ENCODE measurements around the gene HTT.

The HTT gene

GRCh38 chr4:3206439-3207100, 132.1 kb downstream of the HTT start:
- no peak for DNase-seq (ENCODE audit: low read depth)
- H3K9ac ChIP-seq (ENCODE audit: low read length), result no peak overlapping the region
- peaks cover 33% of the 10 kb centered on the region for H3K36me3 ChIP-seq (ENCODE audit: control insufficient read depth, insufficient read depth, low read length, severe bottlenecking)
- no peaks in the 10 kb centered on the region for H3K27me3 ChIP-seq (replicated peaks; ENCODE audit: control insufficient read depth, insufficient read depth, low read length)
- H3K9me3 ChIP-seq (ENCODE audit: control insufficient read depth, low read length), result no peaks in the 10 kb centered on the region
- H3K4me1 ChIP-seq (ENCODE audit: control insufficient read depth, insufficient read depth, low read length), result peaks cover 43% of the 10 kb centered on the region
- H3K4me3 ChIP-seq (ENCODE audit: low read length), result no peak overlapping the region

DNA sequence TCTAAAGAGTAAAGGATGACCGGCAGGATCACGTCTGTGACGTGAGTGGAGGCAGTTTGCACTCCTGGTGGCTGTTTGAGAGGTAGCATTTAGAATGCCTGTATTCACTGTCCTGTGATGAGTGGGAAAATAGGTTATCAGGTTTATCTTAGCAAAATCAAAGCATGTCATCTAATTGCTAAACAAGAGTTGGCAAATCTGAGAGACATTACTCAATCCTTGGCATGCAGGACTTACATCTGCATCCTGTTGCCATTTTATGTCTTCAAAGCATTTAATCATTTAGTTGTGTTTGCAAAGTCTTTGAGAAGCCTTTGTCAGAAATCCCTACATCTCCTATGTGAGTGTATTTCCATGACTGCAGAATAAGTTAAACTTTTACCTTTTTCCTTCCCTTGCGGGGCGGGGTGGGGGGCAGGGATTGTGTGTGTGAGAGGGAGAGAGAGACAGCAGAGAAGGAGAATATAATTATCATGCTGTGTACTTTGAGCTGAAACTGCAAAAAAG, 133.1 kb downstream of the HTT start:
- H3K4me3 ChIP-seq (ENCODE audit: low read length), result no peak overlapping the region
- H3K9me3 ChIP-seq (ENCODE audit: control insufficient read depth, low read length), result no peaks in the 10 kb centered on the region
- peak; percentile 79 for DNase-seq (ENCODE audit: low read depth)
- H3K36me3 ChIP-seq (ENCODE audit: control insufficient read depth, insufficient read depth, low read length, severe bottlenecking), result peaks cover 42% of the 10 kb centered on the region
- H3K9ac ChIP-seq (ENCODE audit: low read length), result no peak overlapping the region
- H3K27me3 ChIP-seq (replicated peaks; ENCODE audit: control insufficient read depth, insufficient read depth, low read length), result no peaks in the 10 kb centered on the region
- H3K4me1 ChIP-seq (ENCODE audit: control insufficient read depth, insufficient read depth, low read length), result peaks cover 35% of the 10 kb centered on the region

DNA sequence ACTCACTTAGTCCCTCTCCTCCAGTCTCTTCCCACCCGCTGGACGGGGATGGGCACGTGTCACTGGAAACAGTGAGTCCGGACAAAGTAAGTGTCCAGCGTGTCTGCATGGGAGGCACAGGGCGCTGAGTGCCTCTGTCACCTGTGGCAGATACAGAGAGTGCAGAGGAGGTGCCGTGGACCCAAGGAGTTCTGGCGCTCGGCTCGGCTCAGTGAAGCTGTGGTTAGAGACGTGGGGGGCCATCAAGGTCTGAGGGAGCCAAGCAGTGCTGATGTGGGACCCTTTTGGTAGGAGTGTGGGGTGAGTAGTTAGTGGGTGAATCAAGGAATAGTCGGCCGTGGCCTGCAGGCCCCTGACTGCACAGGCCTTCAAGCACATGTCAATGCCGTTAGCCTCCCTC, 134.3 kb downstream of the HTT start:
- Histone ChIP-seq H3K36me3 (ENCODE audit: control insufficient read depth, insufficient read depth, low read length, severe bottlenecking) (peaks cover 55% of the 10 kb centered on the region), H3K27me3 (replicated peaks; ENCODE audit: control insufficient read depth, insufficient read depth, low read length) (no peaks in the 10 kb centered on the region), H3K4me3 (ENCODE audit: low read length) (no peak overlapping the region), H3K4me1 (ENCODE audit: control insufficient read depth, insufficient read depth, low read length) (peaks cover 22% of the 10 kb centered on the region), H3K9ac (ENCODE audit: low read length) (no peak overlapping the region), H3K9me3 (ENCODE audit: control insufficient read depth, low read length) (no peaks in the 10 kb centered on the region)
- DNase-seq (ENCODE audit: low read depth), result no peak

GRCh38 chr4:3209551-3210325, 135.3 kb downstream of the HTT start:
- Histone ChIP-seq H3K36me3 (ENCODE audit: control insufficient read depth, insufficient read depth, low read length, severe bottlenecking) (peaks cover 64% of the 10 kb centered on the region), H3K4me1 (ENCODE audit: control insufficient read depth, insufficient read depth, low read length) (peaks cover 13% of the 10 kb centered on the region), H3K27me3 (replicated peaks; ENCODE audit: control insufficient read depth, insufficient read depth, low read length) (no peaks in the 10 kb centered on the region), H3K4me3 (ENCODE audit: low read length) (no peak overlapping the region), H3K9ac (ENCODE audit: low read length) (no peak overlapping the region), H3K9me3 (ENCODE audit: control insufficient read depth, low read length) (no peaks in the 10 kb centered on the region)
- DNase-seq (ENCODE audit: low read depth), result no peak

GRCh38 chr4:3210467-3210866, 136.0 kb downstream of the HTT start:
- Histone ChIP-seq H3K9ac (ENCODE audit: low read length) (no peak overlapping the region), H3K36me3 (ENCODE audit: control insufficient read depth, insufficient read depth, low read length, severe bottlenecking) (peaks cover 71% of the 10 kb centered on the region), H3K4me3 (ENCODE audit: low read length) (no peak overlapping the region), H3K4me1 (ENCODE audit: control insufficient read depth, insufficient read depth, low read length) (peaks cover 12% of the 10 kb centered on the region), H3K9me3 (ENCODE audit: control insufficient read depth, low read length) (no peaks in the 10 kb centered on the region), H3K27me3 (replicated peaks; ENCODE audit: control insufficient read depth, insufficient read depth, low read length) (no peaks in the 10 kb centered on the region)
- DNase-seq (ENCODE audit: low read depth), result no peak

- H3K27me3 ChIP-seq (replicated peaks; ENCODE audit: control insufficient read depth, insufficient read depth, low read length), result no peaks in the 10 kb centered on the region
- DNase-seq (ENCODE audit: low read depth), result no peak
- H3K36me3 ChIP-seq (ENCODE audit: control insufficient read depth, insufficient read depth, low read length, severe bottlenecking), result peaks cover 77% of the 10 kb centered on the region
- H3K4me3 ChIP-seq (ENCODE audit: low read length), result no peak overlapping the region
- no peaks in the 10 kb centered on the region for H3K9me3 ChIP-seq (ENCODE audit: control insufficient read depth, low read length)
- H3K4me1 ChIP-seq (ENCODE audit: control insufficient read depth, insufficient read depth, low read length), result peaks cover 12% of the 10 kb centered on the region
- H3K9ac ChIP-seq (ENCODE audit: low read length), result no peak overlapping the region
Measured at GRCh38 chr4:3211866-3212265, 137.4 kb downstream of the HTT start.

DNA sequence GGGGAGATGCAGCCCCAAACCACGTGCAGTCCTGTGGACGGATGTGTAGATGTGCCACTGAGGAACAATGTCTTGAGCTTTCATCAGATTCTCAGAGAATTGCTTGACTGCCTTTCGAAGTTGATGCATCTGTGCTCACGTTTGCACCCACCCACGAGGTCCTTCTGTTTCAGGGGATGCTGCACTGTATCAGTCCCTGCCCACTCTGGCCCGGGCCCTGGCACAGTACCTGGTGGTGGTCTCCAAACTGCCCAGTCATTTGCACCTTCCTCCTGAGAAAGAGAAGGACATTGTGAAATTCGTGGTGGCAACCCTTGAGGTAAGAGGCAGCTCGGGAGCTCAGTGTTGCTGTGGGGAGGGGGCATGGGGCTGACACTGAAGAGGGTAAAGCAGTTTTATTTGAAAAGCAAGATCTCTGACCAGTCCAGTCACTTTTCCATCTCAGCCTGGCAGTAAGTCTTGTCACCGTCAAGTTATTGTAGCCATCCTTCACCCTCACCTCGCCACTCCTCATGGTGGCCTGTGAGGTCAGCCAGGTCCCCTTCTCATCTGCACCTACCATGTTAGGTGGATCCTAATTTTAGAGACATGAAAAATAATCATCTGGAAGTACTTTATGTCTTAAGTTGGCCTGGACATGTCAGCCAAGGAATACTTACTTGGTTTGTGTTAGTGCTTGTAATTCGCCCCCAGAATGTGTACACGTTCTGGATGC, 138.1 kb downstream of the HTT start:
- Histone ChIP-seq H3K36me3 (ENCODE audit: control insufficient read depth, insufficient read depth, low read length, severe bottlenecking) (peaks cover 77% of the 10 kb centered on the region), H3K9ac (ENCODE audit: low read length) (no peak overlapping the region)

GRCh38 chr4:3213106-3213425, 138.6 kb downstream of the HTT start:
- DNase-seq (ENCODE audit: low read depth), result no peak
- Histone ChIP-seq H3K27me3 (replicated peaks; ENCODE audit: control insufficient read depth, insufficient read depth, low read length) (no peaks in the 10 kb centered on the region), H3K4me3 (ENCODE audit: low read length) (no peak overlapping the region), H3K9me3 (ENCODE audit: control insufficient read depth, low read length) (no peaks in the 10 kb centered on the region), H3K4me1 (ENCODE audit: control insufficient read depth, insufficient read depth, low read length) (peaks cover under 1% of the 10 kb centered on the region), H3K9ac (ENCODE audit: low read length) (no peak overlapping the region), H3K36me3 (ENCODE audit: control insufficient read depth, insufficient read depth, low read length, severe bottlenecking) (peaks cover 82% of the 10 kb centered on the region)

More for the DNA sequence above, 138.1 kb downstream of the HTT start:
- H3K4me1 ChIP-seq (ENCODE audit: control insufficient read depth, insufficient read depth, low read length), result peaks cover 6% of the 10 kb centered on the region
- H3K9me3 ChIP-seq (ENCODE audit: control insufficient read depth, low read length), result no peaks in the 10 kb centered on the region
- no peaks in the 10 kb centered on the region for H3K27me3 ChIP-seq (replicated peaks; ENCODE audit: control insufficient read depth, insufficient read depth, low read length)
- no peak for DNase-seq (ENCODE audit: low read depth)
- no peak overlapping the region for H3K4me3 ChIP-seq (ENCODE audit: low read length)

- Histone ChIP-seq H3K9ac (ENCODE audit: low read length) (no peak overlapping the region), H3K9me3 (ENCODE audit: control insufficient read depth, low read length) (no peaks in the 10 kb centered on the region), H3K36me3 (ENCODE audit: control insufficient read depth, insufficient read depth, low read length, severe bottlenecking) (peaks cover 84% of the 10 kb centered on the region), H3K4me1 (ENCODE audit: control insufficient read depth, insufficient read depth, low read length) (no peaks in the 10 kb centered on the region), H3K4me3 (ENCODE audit: low read length) (no peak overlapping the region), H3K27me3 (replicated peaks; ENCODE audit: control insufficient read depth, insufficient read depth, low read length) (no peaks in the 10 kb centered on the region)
- DNase-seq (ENCODE audit: low read depth), result no peak
Measured at GRCh38 chr4:3213661-3214250, 139.3 kb downstream of the HTT start.

DNA sequence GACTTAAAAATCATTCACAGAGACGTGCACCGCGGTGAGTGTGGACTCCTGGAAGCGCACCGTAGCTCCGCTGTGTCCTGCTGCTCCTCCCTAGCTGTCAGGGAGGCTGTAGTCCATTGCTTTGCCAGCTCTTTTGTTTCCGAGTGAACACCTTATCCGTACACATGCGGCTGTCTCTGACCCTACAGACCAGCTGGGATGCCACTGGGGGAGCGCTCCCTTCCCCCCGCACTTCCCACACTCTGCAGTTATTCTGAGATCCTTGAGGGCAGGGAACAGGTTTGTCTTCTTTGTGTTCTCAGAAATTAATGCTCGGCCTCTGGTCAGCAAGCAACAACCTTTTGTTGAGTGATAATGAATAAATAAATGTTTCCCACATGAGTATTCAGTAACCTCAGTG, 140.8 kb downstream of the HTT start:
- H3K4me1 ChIP-seq (ENCODE audit: control insufficient read depth, insufficient read depth, low read length), result no peaks in the 10 kb centered on the region
- no peak overlapping the region for H3K4me3 ChIP-seq (ENCODE audit: low read length)
- H3K27me3 ChIP-seq (replicated peaks; ENCODE audit: control insufficient read depth, insufficient read depth, low read length), result no peaks in the 10 kb centered on the region
- H3K9me3 ChIP-seq (ENCODE audit: control insufficient read depth, low read length), result no peaks in the 10 kb centered on the region
- no peak for DNase-seq (ENCODE audit: low read depth)
- H3K9ac ChIP-seq (ENCODE audit: low read length), result no peak overlapping the region
- peaks cover 84% of the 10 kb centered on the region for H3K36me3 ChIP-seq (ENCODE audit: control insufficient read depth, insufficient read depth, low read length, severe bottlenecking)

- Histone ChIP-seq H3K9me3 (ENCODE audit: control insufficient read depth, low read length) (no peaks in the 10 kb centered on the region), H3K4me3 (ENCODE audit: low read length) (no peak overlapping the region), H3K9ac (ENCODE audit: low read length) (no peak overlapping the region), H3K36me3 (ENCODE audit: control insufficient read depth, insufficient read depth, low read length, severe bottlenecking) (peaks cover 85% of the 10 kb centered on the region), H3K27me3 (replicated peaks; ENCODE audit: control insufficient read depth, insufficient read depth, low read length) (no peaks in the 10 kb centered on the region), H3K4me1 (ENCODE audit: control insufficient read depth, insufficient read depth, low read length) (no peaks in the 10 kb centered on the region)
- DNase-seq (ENCODE audit: low read depth), result no peak
Measured at GRCh38 chr4:3215733-3216132, 141.3 kb downstream of the HTT start.
